ENCODE measurements around the gene TIGIT. TPM values are rescaled to one million over a fixed set of nuclear protein-coding genes. Genes with fewer than 3 reads are reported as not detected.
"Not testable (repeated sequence)": the region's sequence is repeated elsewhere in the genome, so short reads cannot be mapped to it uniquely, and the experiment has no call there.

The TIGIT gene
- total and polyA plus RNA-seq, 8 donors, result 0.25 to 1.2 (median 0.50) TPM; not detected in 2

DNA sequence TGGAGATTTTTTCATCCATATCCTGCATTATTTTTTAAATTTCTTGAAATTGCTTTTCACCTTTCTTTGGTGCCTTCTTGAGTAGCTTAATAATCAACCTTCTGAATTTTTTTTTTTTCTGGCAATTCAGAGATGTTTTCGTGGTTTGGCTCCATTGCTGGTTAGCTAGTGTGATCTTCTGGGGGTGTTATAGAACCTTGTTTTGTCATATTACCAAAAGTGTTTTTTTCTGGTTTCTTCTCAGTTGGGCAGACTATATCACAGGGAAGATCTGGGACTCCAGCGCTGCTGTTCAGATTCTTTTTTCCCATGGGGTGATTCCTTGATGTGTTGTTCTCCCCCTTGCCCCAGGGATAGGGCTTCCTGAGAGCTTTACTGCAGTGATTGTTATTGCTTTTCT, 23.8 kb upstream of the TIGIT start:
- intact Hi-C loops (cut with DNase I; ENCODE audit: low total_unique reads), result no loop called here
- Histone ChIP-seq H3K27me3 (no peaks in the 10 kb centered on the region), H3K27ac (no peak overlapping the region), H3K9me3 (peaks cover 5 to 23% (median 15%) of the 10 kb centered on the region in 4 donors), H3K4me3 (no peak overlapping the region), H3K36me3 (no peaks in the 10 kb centered on the region), H3K4me1 (no peaks in the 10 kb centered on the region)
- WGBS, 5 donors, result 88 to 97% (median 94%) methylated on average over 2 of the region's 2 CpGs
- TF ChIP-seq, protein P1, sequence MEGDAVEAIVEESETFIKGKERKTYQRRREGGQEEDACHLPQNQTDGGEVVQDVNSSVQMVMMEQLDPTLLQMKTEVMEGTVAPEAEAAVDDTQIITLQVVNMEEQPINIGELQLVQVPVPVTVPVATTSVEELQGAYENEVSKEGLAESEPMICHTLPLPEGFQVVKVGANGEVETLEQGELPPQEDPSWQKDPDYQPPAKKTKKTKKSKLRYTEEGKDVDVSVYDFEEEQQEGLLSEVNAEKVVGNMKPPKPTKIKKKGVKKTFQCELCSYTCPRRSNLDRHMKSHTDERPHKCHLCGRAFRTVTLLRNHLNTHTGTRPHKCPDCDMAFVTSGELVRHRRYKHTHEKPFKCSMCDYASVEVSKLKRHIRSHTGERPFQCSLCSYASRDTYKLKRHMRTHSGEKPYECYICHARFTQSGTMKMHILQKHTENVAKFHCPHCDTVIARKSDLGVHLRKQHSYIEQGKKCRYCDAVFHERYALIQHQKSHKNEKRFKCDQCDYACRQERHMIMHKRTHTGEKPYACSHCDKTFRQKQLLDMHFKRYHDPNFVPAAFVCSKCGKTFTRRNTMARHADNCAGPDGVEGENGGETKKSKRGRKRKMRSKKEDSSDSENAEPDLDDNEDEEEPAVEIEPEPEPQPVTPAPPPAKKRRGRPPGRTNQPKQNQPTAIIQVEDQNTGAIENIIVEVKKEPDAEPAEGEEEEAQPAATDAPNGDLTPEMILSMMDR (IDR thresholded peaks at IDR 0.05), result no peak
- no peak for TF ChIP-seq POLR2A (IDR thresholded peaks at IDR 0.05)
- no peak for TF ChIP-seq POLR2AphosphoS5 (IDR thresholded peaks at IDR 0.05)
- no peak for TF ChIP-seq EP300 (IDR thresholded peaks at IDR 0.05)
- no peak for DNase-seq

DNA sequence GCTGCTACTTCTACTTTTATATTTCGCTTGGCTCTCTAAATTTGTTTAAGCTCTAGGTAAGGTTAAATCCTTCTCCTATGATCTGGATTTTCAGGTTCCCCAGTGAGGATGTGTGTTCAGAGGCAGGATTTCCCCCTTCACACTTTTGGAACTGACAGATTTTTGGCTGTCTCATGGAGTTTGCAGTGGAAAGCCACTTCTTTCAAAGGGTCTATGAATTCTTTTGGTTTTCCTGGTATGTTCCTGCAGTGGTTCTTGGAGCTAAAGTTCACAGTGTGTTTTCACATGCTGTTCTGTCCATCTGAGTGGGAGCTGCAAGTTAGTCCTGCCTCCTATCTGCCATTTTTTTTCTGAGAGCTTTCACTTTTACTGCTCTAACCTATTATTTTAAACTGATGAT, 21.6 kb upstream of the TIGIT start:
- no peak overlapping the region for H3K4me3 ChIP-seq
- DNase-seq, result no peak
- H3K27ac ChIP-seq, result no peak overlapping the region
- H3K4me1 ChIP-seq, result no peaks in the 10 kb centered on the region
- H3K9me3 ChIP-seq, result peaks cover 5 to 23% (median 15%) of the 10 kb centered on the region in 4 donors
- intact Hi-C loops (cut with DNase I; ENCODE audit: low total_unique reads), result no loop called here
- 65 to 78% (median 73%) methylated on average over 1 of the region's 1 CpG for WGBS, 5 donors
- TF ChIP-seq, protein P1 (IDR thresholded peaks at IDR 0.05), result no peak
- no peak for TF ChIP-seq EP300 (IDR thresholded peaks at IDR 0.05)
- TF ChIP-seq POLR2AphosphoS5 (IDR thresholded peaks at IDR 0.05), result no peak
- no peak for TF ChIP-seq POLR2A (IDR thresholded peaks at IDR 0.05)
- no peaks in the 10 kb centered on the region for H3K27me3 ChIP-seq
- no peaks in the 10 kb centered on the region for H3K36me3 ChIP-seq

DNA sequence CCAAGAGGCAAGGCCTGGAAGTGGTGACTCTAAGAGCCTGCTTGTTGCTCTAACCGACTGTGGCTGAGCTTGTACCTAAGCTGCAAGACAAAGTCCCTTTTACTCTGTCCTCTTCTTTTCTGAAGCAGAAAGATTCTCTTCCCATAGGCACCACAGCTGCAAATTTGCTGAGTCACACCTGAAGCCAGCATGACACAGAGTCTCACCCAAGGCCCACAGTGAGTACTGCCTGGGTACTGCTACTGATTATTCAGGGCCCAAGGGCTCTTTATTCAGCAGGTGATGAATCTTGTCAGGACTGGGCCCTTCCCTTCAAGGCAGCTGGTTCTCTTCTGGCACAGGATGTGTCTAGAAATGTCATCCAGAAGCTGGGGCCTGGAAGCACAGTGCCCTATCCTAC, 18.9 kb upstream of the TIGIT start:
- WGBS, 5 donors, result 81 to 93% (median 92%) methylated on average over 1 of the region's 1 CpG

DNA sequence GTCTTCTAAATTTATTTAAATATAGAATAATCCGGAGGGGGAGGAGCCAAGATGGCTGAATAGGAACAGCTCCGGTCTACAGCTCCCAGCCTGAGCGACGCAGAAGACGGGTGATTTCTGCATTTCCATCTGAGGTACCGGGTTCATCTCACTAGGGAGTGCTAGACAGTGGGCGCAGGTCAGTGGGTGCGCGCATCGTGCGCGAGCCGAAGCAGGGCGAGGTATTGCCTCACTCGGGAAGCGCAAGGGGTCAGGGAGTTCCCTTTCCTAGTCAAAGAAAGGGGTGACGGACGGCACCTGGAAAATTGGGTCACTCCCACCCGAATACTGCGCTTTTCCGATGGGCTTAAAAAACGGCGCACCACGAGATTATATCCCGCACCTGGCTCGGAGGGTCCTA, 17.0 kb upstream of the TIGIT start:
- H3K4me1 ChIP-seq; DNase-seq; intact Hi-C loops (cut with DNase I; ENCODE audit: low total_unique reads); H3K27ac ChIP-seq; H3K36me3 ChIP-seq; H3K27me3 ChIP-seq; H3K4me3 ChIP-seq; H3K9me3 ChIP-seq: not testable (repeated sequence)
- 92 to 99% (median 97%) methylated on average over 12 to 23 of the region's 26 CpGs for WGBS, 5 donors

More for the DNA sequence above, 18.9 kb upstream of the TIGIT start:
- H3K4me1 ChIP-seq, result no peaks in the 10 kb centered on the region
- peaks cover 0 to 6% (median 5%) of the 10 kb centered on the region in 4 donors for H3K9me3 ChIP-seq
- no peaks in the 10 kb centered on the region for H3K36me3 ChIP-seq
- no peak for DNase-seq
- H3K4me3 ChIP-seq, result no peak overlapping the region
- H3K27me3 ChIP-seq, result no peaks in the 10 kb centered on the region
- TF ChIP-seq, protein P1 (IDR thresholded peaks at IDR 0.05), result no peak
- H3K27ac ChIP-seq, result no peak overlapping the region
- intact Hi-C loops (cut with DNase I; ENCODE audit: low total_unique reads), result no loop called here

DNA sequence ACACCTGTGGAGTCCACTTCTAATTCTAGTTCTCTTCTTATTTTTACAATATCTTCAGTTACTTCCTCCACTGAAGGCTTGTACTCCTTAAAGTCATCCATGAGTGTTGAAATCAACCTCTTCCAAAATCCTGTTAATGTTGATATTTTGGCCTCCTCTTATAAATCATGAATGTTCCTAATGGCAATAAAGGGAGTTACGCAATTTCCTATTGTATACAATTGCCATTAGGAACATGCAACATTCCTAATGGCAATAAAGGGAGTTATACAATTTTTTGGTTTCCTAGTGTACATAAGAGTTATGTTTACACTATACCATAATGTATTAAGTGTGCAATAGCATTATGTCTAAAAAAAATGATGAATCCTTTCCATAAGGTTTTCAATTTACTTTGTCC, 9.2 kb upstream of the TIGIT start:
- H3K4me3 ChIP-seq, result no peak overlapping the region
- H3K36me3 ChIP-seq, result no peaks in the 10 kb centered on the region
- DNase-seq, result no peak
- no peak overlapping the region for H3K27ac ChIP-seq
- no peaks in the 10 kb centered on the region for H3K4me1 ChIP-seq
- H3K27me3 ChIP-seq, result no peaks in the 10 kb centered on the region
- no peaks in the 10 kb centered on the region for H3K9me3 ChIP-seq
- WGBS, 5 donors, result 91 to 97% (median 95%) methylated on average over 1 of the region's 1 CpG
- TF ChIP-seq, protein P1 (IDR thresholded peaks at IDR 0.05), result no peak
- intact Hi-C loops (cut with DNase I; ENCODE audit: low total_unique reads), result no loop called here
